Mammary epithelial cell (primary cell): ENCODE data around the gene NSUN6.

Source experiments
- CTCF ChIP-seq, 2 donors: IDR thresholded peaks in 1 of 2; conservative IDR thresholded peaks in 1 of 2; 2 replicates each; pipeline ENCODE4 v1.5.1; 2011 to 2012; ENCODE audit warnings: inconsistent platforms in 2 of 2, low read length in 2 of 2, mild to moderate bottlenecking in 2 of 2, control low read depth in 1 of 2, low read depth in 1 of 2; ENCODE audit not compliant: insufficient read depth in 1 of 2; ENCODE audit errors: extremely low read depth in 1 of 2
- EZH2 ChIP-seq: IDR thresholded peaks from 2 replicates; pipeline ENCODE4 v1.6.1; 2012; ENCODE audit warnings: low read length, inconsistent platforms, borderline replicate concordance

- TF ChIP-seq CTCF (conservative IDR thresholded peaks at IDR 0.05 in 1 of 2, IDR thresholded peaks at IDR 0.05 in 1 of 2; ENCODE audit: extremely low read depth in 1 of 2, insufficient read depth in 1 of 2, low read depth in 1 of 2, low read length in 2 of 2), result no peak
- no peak for TF ChIP-seq EZH2
Measured at GRCh38 chr10:18566177-18566576, 85.2 kb downstream of the NSUN6 start.
